Hepatocyte (in vitro differentiated cells): ENCODE data around the gene NIPAL3.
"Not testable (repeated sequence)": the region's sequence is repeated elsewhere in the genome, so short reads cannot be mapped to it uniquely, and the experiment has no call there.

ENCODE experiments used
- CTCF ChIP-seq: fragments of 200-600 bp; sonication (generic); IDR thresholded peaks from 2 replicates; pipeline ENCODE4 v1.5.1; 2016; ENCODE audit warnings: antibody characterized with exemption, mild to moderate bottlenecking; ENCODE audit not compliant: poor library complexity
- EZH2phosphoT487 ChIP-seq: fragments of 200-600 bp; sonication (generic); IDR thresholded peaks from one replicate; pipeline ENCODE4 v1.6.1; 2018; ENCODE audit warnings: antibody characterized with exemption, mild to moderate bottlenecking, low read depth, moderate library complexity; ENCODE audit not compliant: unreplicated experiment, severe bottlenecking

GRCh38 chr1:24488159-24488558 is 72.6 kb downstream of the NIPAL3 start:
- not testable (repeated sequence) for TF ChIP-seq CTCF, EZH2phosphoT487
